Neural crest cell (in vitro differentiated cells): ENCODE results near the gene WNT5A. TPM values are rescaled to one million over a fixed set of nuclear protein-coding genes. Genes with fewer than 3 reads are reported as not detected.

Source experiments
- DNase-seq: peaks from one replicate; pipeline ENCODE4 v3.0.0; 2021; ENCODE audit warnings: low read depth, mixed read lengths, low spot score
- H3K27ac Mint-ChIP-seq: one replicate; pipeline ENCODE4 v1.8.0; 2021; ENCODE audit warnings: mild to moderate bottlenecking, mixed read lengths; ENCODE audit not compliant: unreplicated experiment
- H3K27me3 Mint-ChIP-seq: 2 replicates; pipeline ENCODE4 v1.8.0; 2021; ENCODE audit warnings: low read depth, mild to moderate bottlenecking, mixed read lengths
- H3K36me3 Mint-ChIP-seq: 2 replicates; pipeline ENCODE4 v1.8.0; 2021; ENCODE audit warnings: low read depth, mild to moderate bottlenecking, mixed read lengths
- H3K4me1 Mint-ChIP-seq: 2 replicates; pipeline ENCODE4 v1.8.0; 2021; ENCODE audit warnings: mixed read lengths
- H3K4me3 Mint-ChIP-seq: one replicate; pipeline ENCODE4 v1.8.0; 2021; ENCODE audit warnings: mild to moderate bottlenecking, mixed read lengths
- H3K9me3 Mint-ChIP-seq: 2 replicates; pipeline ENCODE4 v1.8.0; 2021; ENCODE audit warnings: mixed read lengths
- CTCF ChIP-seq: fragments of 200-600 bp; sonication (generic); conservative IDR thresholded peaks from 2 replicates; pipeline ENCODE4 v1.5.0; 2021; ENCODE audit warnings: antibody characterized with exemption, mild to moderate bottlenecking
- total RNA-seq: library from RNA; stranded (reverse); gene quantifications from 2 replicates; pipeline ENCODE4 v1.2.1, GENCODE V29; 2021

The WNT5A gene
- total RNA-seq, 1 donor from 2014 or later = 14.4 TPM

GRCh38 chr3:55484801-55485791 is 2.0 kb downstream of the WNT5A start:
- Mint-ChIP-seq H3K27me3 (peaks cover 97% of the 10 kb centered on the region), H3K27ac (no peak overlapping the region), H3K4me1 (peaks cover 73% of the 10 kb centered on the region), H3K9me3 (no peaks in the 10 kb centered on the region), H3K36me3 (peaks cover 3% of the 10 kb centered on the region), H3K4me3 (peak overlapping the region; percentile 90)
- TF ChIP-seq CTCF = peak; percentile 89
- DNase-seq = peak; percentile 80

GRCh38 chr3:55484191-55484689 is 2.9 kb downstream of the WNT5A start:
- peaks cover 65% of the 10 kb centered on the region for H3K4me1 Mint-ChIP-seq
- no peak for DNase-seq

GRCh38 chr3:55483196-55484095 is 3.7 kb downstream of the WNT5A start:
- Mint-ChIP-seq H3K4me1 (peaks cover 58% of the 10 kb centered on the region), H3K27me3 (peaks cover 94% of the 10 kb centered on the region), H3K27ac (peak overlapping the region; percentile 21), H3K36me3 (peaks cover 3% of the 10 kb centered on the region), H3K4me3 (peak overlapping the region; percentile 90), H3K9me3 (no peaks in the 10 kb centered on the region)
- no peak for TF ChIP-seq CTCF
- DNase-seq = peak; percentile 2

More at GRCh38 chr3:55484191-55484689, 2.9 kb downstream of the WNT5A start:
- TF ChIP-seq CTCF = no peak
- H3K27ac Mint-ChIP-seq = no peak overlapping the region
- H3K4me3 Mint-ChIP-seq = peak overlapping the region; percentile 90
- H3K9me3 Mint-ChIP-seq = no peaks in the 10 kb centered on the region
- peaks cover 3% of the 10 kb centered on the region for H3K36me3 Mint-ChIP-seq
- peaks cover 97% of the 10 kb centered on the region for H3K27me3 Mint-ChIP-seq

- no peak for TF ChIP-seq CTCF
- DNase-seq = peak; percentile 33
- Mint-ChIP-seq H3K9me3 (no peaks in the 10 kb centered on the region), H3K4me3 (peak overlapping the region; percentile 90), H3K27me3 (peaks cover 93% of the 10 kb centered on the region), H3K27ac (no peak overlapping the region), H3K36me3 (peaks cover 3% of the 10 kb centered on the region), H3K4me1 (peaks cover 59% of the 10 kb centered on the region)
Measured at GRCh38 chr3:55482496-55483195, 4.5 kb downstream of the WNT5A start.
